GM21576 (cell line): ENCODE results near the gene ZFP1.
A peak's percentile ranks its signal among the peaks of the same experiment; 100 is the strongest.

Experiments
- ATAC-seq: cut with Tn5 transposase; IDR thresholded peaks from one replicate; pipeline ENCODE4 v1.9.1; 2021; ENCODE audit warnings: mild to moderate bottlenecking, moderate library complexity; ENCODE audit not compliant: unreplicated experiment

The ZFP1 gene

DNA sequence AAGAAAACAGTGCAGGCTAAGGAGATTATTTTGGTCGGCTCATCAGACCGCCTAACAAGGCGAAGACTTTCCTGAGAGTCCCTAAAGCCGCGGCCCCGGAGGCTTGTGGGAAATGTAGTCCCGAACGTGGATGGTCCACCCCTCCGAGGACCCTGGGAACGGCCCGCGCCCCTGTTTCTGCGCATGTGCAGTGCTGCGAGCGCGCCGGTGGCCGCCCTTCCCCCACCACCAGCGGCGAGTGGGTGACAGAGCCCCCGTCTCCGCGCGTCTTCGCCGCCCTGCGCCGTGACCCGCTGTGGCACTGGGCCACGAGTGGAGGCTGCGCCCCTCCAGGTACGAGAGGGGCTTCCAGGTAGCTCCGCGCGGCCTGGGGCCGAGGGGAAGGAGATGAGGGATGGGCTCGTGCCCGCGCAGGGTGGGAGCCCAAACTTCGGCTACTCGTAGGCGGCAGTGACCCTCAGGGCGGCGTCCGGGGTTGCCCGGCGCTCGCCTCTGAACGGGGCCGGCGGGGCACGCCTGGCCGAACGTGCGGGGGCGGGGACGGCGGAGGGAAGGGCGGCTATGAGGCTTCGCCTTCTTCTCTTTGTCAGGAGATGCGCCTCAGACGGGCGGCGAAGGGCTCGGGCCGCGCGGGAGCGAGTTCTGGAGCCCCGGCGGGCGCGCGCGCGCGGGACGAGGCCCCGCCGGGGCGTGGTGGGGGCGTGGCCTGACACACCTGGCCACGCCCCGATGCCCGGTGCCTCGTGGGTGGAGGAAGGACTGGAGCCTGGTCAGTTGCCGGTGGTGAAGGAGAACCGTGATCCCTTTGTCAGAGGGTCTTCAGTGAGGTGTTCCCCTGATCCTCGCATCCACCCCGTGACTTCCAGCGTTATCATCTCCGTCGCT is at the start of gene ZFP1:
TSS of gene ZFP1 (plus strand) at position 214 of the 885 bp plus-strand sequence. CDS start 4,428 bp downstream, outside the sequence.
- peak; percentile 87 for ATAC-seq

- no peak for ATAC-seq
Observed at GRCh38 chr16:75099075-75099667, 49.2 kb upstream of the ZFP1 start.

DNA sequence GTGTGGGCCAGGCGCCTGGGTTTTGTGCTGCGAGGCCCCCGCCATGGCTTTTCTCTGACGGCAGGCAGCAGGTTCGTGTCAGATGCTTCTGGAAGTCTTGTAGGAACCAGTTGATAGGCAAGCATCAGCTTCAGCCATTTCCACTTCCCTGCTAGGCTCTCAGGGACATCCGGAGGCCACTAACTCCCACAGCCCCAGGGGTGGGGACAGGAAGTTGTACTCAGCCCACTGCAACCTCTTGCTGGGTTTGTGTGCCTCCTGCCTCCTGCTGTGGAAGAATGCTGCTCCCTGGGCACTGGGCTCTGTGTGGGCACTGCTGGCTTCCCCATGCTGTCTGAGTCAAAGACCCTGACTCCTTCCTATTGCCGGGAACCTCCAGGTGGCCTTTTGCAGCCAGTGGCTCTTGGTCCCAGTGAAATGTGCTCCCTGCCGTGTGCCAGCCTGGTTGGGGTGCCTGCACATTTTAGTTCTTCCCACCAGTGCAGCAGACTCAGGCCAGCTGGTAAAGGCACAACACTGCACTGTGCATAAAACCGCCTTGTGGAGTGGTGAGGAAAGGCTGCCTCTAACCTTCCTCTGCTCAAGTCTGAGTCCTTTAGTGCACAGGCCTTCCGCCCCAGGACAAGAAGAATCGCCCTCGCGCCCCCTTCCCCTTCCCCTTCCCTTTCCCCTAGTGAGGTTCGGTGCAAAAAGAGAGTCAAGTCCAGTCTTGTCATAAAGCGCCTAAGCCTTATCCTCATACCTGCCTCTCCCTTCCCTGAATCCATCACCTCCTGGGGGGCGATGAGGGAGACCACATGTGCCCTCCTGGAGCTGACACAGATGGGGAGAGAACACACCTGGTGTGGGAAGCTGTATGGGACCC is 48.4 kb upstream of the ZFP1 start:
- peak; percentile 61 for ATAC-seq

- ATAC-seq: no peak
Observed at GRCh38 chr16:75100603-75100990, 47.7 kb upstream of the ZFP1 start.

- no peak for ATAC-seq
Observed at GRCh38 chr16:75101635-75102034, 46.7 kb upstream of the ZFP1 start.

- no peak for ATAC-seq
Observed at GRCh38 chr16:75102595-75102994, 45.7 kb upstream of the ZFP1 start.

- ATAC-seq: no peak
Observed at GRCh38 chr16:75103994-75104393, 44.3 kb upstream of the ZFP1 start.

DNA sequence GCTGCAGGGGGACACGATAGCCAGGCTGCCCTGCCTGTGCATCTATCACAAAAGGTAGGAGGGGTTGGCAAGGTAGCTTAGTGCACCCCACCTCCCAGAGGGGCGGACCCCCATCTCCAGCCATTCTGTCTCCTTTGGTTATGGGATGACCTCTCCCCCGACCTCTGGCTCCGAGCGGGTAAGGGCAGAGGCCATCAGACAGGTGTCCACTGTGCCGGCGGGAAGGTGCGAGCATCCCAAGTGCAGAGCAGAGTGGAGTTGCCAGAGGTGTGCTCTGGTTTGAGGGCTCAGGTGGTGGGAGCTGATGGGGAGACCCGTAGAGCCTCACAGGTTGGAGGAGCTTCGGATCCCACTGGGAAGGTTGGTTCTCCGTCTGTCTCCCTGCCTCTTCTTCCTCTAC is 43.5 kb upstream of the ZFP1 start:
- ATAC-seq: no peak

DNA sequence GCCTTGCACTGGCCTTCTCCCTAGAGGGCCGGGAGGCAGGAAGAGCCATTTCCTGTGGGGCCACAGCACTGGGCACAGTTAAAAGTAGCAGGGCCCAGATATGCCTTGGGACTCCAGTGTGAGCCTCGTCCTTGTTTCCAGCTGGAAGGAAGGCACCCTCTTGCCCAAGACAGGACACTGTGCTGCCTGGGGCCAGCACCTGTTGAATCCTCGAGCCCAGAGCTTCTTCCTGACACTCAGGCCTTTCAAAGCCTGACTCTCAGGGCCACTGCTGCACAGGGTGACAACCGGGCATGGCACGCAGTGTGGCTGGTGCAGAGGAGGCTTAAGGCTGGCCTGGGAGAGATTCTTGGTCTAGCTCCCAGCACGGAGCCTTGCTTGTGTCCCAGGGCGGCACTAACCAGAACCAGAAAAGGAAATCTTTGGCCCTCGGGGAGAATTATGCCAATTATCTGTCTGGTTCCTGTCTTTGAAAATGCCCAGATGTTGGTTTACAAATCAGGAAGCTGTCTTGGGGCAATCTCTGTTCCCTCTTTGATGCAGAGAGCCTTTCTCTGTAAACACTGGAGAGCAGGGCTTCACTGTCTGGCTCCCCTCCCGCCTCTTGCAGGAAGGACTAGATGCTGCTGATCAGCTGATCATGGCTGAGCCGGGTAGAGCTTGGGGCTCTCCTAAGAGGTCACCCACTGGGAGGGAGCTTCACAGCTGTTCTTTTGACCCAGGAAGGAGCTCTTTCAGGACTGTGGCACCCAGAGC is 42.8 kb upstream of the ZFP1 start:
- ATAC-seq: no peak

DNA sequence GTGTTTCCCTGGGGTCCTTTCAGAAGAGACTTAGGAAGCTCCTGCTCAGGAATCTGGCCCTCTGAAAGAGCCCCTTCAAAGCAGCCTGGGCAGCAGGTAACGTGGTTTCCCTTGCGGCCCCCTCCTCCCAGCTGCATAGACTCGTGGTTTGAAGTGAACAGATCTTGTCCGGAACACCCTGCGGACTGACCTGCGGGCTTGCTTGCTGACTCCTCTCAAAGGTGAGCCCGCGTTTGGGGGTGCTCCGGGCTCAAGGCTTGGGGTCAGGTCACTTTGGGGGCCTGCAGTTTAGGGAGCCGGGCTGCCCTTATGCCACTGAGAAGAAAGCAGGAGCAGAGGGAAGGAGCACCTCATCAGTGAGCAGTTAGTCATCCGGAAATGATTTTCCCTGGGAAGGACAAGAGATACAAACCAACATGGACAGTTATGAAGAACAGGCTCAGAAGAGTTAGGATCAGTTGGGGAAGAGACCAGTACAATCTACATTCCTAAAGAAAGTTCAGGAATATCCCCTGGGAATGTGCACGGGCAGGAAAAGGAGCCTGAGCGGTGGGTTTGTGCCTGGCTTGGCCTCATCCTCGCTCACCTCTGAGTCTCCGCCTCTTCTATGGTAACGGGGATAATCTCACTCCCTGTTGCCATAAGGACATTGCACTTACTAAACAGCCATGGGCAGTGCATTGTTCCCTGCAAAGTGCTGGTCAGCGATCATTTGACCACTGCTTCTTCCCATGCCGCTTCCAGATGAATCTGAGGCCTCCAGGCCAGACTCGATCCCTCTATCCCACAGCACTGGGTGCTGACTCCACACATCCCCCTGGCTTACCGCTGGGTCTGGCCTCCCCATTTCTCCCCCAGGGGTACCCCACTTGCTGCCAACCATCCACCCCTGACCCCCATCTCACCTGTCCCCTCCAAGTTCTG is 41.7 kb upstream of the ZFP1 start:
- ATAC-seq: no peak

DNA sequence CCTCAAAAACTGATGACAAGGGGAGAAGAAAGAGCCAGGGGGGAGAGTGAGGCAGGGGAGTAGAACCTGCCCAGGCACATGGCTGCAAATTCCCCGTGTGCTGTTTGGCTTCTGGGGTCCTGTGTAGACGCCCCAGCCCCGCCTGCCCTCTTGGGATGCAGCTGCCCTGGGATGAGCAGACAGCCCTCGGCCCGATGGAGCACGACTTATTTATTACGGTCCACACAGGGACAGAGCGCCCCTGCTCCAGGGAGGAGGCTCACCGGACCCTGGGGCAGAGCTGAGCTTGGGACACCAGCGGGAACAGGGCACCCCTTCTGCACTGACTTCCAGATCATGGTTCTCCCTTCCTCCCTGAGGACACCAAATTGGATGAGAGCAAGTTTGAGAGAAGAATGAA is 40.8 kb upstream of the ZFP1 start:
- ATAC-seq: no peak

GRCh38 chr16:75108792-75109731 is 39.3 kb upstream of the ZFP1 start:
- ATAC-seq: no peak

DNA sequence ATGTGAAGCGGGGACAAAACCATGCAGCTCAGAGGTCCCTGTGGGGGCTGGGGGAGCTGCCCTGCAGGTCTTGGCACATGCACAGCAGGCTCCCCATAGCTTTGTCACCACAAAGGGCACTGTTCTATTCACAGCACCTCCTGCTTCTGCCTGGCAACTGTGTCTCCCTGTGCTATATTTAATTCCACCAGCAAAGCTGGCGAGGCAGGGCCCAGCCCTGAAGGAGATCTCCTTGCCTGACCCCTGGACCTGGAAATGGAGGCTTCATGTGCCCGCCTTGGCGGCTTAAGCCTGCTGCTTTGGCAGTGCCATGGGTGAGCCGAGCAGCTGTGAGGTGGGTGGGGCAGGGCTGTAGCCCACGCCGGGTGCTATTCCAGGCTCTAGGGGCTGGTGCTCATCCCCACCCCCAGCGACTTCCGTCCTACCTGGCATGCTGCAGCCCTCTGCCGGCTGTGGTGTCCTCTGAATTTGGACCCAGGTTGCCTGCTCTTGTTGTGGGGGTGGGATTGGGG is 38.5 kb upstream of the ZFP1 start:
- no peak for ATAC-seq

- peak; percentile 78 for ATAC-seq
Observed at GRCh38 chr16:75110637-75111513, 37.4 kb upstream of the ZFP1 start.

- no peak for ATAC-seq
Observed at GRCh38 chr16:75111514-75111940, 36.8 kb upstream of the ZFP1 start.

DNA sequence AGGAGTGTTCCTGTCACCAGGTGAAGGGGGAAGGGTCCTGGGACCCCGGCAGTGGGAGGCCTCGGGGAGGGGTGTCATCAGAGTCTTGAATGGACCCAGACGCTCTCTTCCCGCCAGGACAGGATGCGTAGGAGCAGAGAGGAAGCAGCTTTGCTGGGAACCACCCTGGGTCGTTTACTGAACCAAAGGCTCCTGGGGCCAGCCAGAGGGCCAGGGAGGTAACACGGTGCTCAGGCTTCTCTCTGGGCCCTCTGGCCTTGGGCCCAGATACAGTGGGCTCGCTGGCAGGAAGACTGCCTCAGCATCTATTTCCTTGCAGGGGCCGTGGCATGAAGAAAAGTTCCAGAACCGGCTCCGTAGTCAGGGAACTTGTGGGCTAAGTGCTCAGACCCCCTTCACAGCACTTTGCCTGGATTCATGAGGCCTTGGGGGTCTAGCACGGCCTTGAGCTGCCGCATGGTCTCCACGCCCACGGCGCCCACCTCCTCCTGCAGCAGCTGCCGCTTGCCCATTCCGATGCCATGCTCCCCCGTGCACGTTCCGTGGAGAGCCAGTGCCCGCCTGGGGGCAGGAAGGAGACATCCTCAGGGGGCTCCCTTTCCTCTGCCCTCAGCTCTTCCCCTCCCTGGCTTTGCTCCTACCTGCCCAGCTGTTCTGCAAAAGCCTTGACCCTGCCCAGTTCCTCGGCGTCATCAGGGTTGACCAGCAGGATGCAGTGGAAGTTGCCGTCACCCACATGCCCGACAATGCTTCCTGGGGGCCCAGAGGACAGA is 36.2 kb upstream of the ZFP1 start:
- no peak for ATAC-seq
